Prostate gland (tissue), 2 donors: ENCODE results near the gene ASCC3. TPM values are rescaled to one million over a fixed set of nuclear protein-coding genes. Genes with fewer than 3 reads are reported as not detected.

Experiments used
- DNase-seq: peaks from one replicate; pipeline ENCODE4 v3.0.0-alpha.2; 2019; ENCODE audit warnings: low spot score
- H3K27ac ChIP-seq, 2 donors: fragments of 200-600 bp; sonication (generic); 2 replicates each; pipeline ENCODE4 v1.5.1; 2017 to 2019
- H3K27me3 ChIP-seq: fragments of 200-600 bp; sonication (generic); replicated peaks from 2 replicates; pipeline ENCODE4 v1.5.1; 2019; ENCODE audit not compliant: insufficient read depth
- H3K36me3 ChIP-seq, 2 donors: fragments of 200-600 bp; sonication (generic); 1 replicate in 1 of 2; 2 replicates in 1 of 2; pipeline versions ENCODE4 v1.5.1 to v1.8.1; 2017 to 2019
- H3K4me1 ChIP-seq: fragments of 200-600 bp; sonication (generic); replicated peaks from 2 replicates; pipeline ENCODE4 v1.5.1; 2019
- H3K4me3 ChIP-seq, 2 donors: fragments of 200-600 bp; sonication (generic); 2 replicates each; pipeline ENCODE4 v1.5.1; 2017 to 2019
- H3K9me3 ChIP-seq: fragments of 200-600 bp; sonication (generic); 2 replicates; pipeline ENCODE4 v1.5.1; 2017
- POLR2A ChIP-seq: fragments of 450-650 bp; IDR thresholded peaks from one replicate; pipeline ENCODE4 v1.6.1; 2016; ENCODE audit warnings: antibody characterized with exemption, mild to moderate bottlenecking
- POLR2AphosphoS5 ChIP-seq: sonication (generic); formaldehyde crosslinking; IDR thresholded peaks from one replicate; pipeline ENCODE4 v1.6.1; 2017; ENCODE audit warnings: antibody characterized with exemption
- WGBS: methylation state at CpG from one replicate; pipeline ENCODE4 v1.1.5; 2018; 5-methylcytosine and 5-hydroxymethylcytosine counted together
- intact Hi-C: fragments of 100-400 bp; cut with DNase I; formaldehyde crosslinking; loops from one replicate; pipeline ENCODE4 v1.14.2; 2022
- total RNA-seq, 2 donors: library from RNA; depleted of rRNA; stranded (reverse); fragments of >200 nt; gene quantifications; one replicate each; pipeline ENCODE4 v1.1.0, GENCODE V29; 2016
- TF ChIP-seq, protein P1 (sequence below), 4 experiments: fragments of 200-600 bp in 2 of 4; fragments of 450-650 bp in 2 of 4; sonication (generic) in 2 of 4; IDR thresholded peaks; 1 replicate in 3 of 4; 2 replicates in 1 of 4; pipeline ENCODE4 v1.5.1; 2016 to 2019; ENCODE audit warnings: antibody characterized with exemption in 4 of 4, mild to moderate bottlenecking in 2 of 4, moderate library complexity in 2 of 4

The ASCC3 gene
- total RNA-seq, 2 donors from 2014 or later: 27.6 to 35.9 TPM

DNA sequence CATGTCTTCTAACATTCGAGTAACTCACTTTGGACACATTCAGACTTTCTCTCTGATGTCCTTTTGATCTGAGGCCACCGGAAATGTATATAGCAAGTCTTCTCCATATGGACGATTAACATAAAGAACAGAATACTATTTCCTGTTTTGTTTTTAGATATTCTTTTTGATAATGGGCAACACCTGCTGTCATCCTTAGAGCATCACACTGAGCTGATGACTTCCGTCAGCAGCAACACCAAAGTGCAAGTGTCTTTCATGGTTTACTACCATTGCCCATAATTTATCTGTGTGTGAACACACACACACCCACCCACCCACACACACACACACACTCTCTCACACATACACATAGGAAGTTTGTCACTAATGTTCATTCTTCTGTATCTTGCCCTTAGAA is 303.7 kb downstream of the ASCC3 start:
- H3K27ac ChIP-seq: no peak overlapping the region
- no peak overlapping the region for H3K4me3 ChIP-seq
- no peaks in the 10 kb centered on the region for H3K27me3 ChIP-seq
- TF ChIP-seq, protein P1, sequence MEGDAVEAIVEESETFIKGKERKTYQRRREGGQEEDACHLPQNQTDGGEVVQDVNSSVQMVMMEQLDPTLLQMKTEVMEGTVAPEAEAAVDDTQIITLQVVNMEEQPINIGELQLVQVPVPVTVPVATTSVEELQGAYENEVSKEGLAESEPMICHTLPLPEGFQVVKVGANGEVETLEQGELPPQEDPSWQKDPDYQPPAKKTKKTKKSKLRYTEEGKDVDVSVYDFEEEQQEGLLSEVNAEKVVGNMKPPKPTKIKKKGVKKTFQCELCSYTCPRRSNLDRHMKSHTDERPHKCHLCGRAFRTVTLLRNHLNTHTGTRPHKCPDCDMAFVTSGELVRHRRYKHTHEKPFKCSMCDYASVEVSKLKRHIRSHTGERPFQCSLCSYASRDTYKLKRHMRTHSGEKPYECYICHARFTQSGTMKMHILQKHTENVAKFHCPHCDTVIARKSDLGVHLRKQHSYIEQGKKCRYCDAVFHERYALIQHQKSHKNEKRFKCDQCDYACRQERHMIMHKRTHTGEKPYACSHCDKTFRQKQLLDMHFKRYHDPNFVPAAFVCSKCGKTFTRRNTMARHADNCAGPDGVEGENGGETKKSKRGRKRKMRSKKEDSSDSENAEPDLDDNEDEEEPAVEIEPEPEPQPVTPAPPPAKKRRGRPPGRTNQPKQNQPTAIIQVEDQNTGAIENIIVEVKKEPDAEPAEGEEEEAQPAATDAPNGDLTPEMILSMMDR (IDR thresholded peaks at IDR 0.05): no peak
- TF ChIP-seq POLR2A: no peak
- TF ChIP-seq POLR2AphosphoS5: no peak
- H3K9me3 ChIP-seq: no peaks in the 10 kb centered on the region
- H3K4me1 ChIP-seq: no peaks in the 10 kb centered on the region
- 89% methylated on average over 4 of the region's 4 CpGs for WGBS
- DNase-seq: no peak
- H3K36me3 ChIP-seq: no peaks in the 10 kb centered on the region
- intact Hi-C loops: no loop called here

- no peaks in the 10 kb centered on the region for H3K27me3 ChIP-seq
- WGBS: 87% methylated on average over 4 of the region's 4 CpGs
- TF ChIP-seq POLR2AphosphoS5 (no peak), POLR2A (no peak)
- TF ChIP-seq, protein P1 (IDR thresholded peaks at IDR 0.05): no peak
- H3K36me3 ChIP-seq: no peaks in the 10 kb centered on the region
- no peaks in the 10 kb centered on the region for H3K4me1 ChIP-seq
- intact Hi-C loops: no loop called here
- H3K4me3 ChIP-seq: no peak overlapping the region
- H3K27ac ChIP-seq: no peak overlapping the region
- no peak for DNase-seq
- H3K9me3 ChIP-seq: no peaks in the 10 kb centered on the region
Observed at GRCh38 chr6:100575921-100576320, 305.2 kb downstream of the ASCC3 start.

- H3K27me3 ChIP-seq: no peaks in the 10 kb centered on the region
- TF ChIP-seq POLR2AphosphoS5: no peak
- TF ChIP-seq POLR2A: no peak
- TF ChIP-seq, protein P1 (IDR thresholded peaks at IDR 0.05): no peak
- intact Hi-C loops: no loop called here
- no peaks in the 10 kb centered on the region for H3K36me3 ChIP-seq
- H3K27ac ChIP-seq: no peak overlapping the region
- DNase-seq: no peak
- no peaks in the 10 kb centered on the region for H3K9me3 ChIP-seq
- 85% methylated on average over 2 of the region's 2 CpGs for WGBS
- no peak overlapping the region for H3K4me3 ChIP-seq
- H3K4me1 ChIP-seq: no peaks in the 10 kb centered on the region
Observed at GRCh38 chr6:100574836-100575235, 306.3 kb downstream of the ASCC3 start.

DNA sequence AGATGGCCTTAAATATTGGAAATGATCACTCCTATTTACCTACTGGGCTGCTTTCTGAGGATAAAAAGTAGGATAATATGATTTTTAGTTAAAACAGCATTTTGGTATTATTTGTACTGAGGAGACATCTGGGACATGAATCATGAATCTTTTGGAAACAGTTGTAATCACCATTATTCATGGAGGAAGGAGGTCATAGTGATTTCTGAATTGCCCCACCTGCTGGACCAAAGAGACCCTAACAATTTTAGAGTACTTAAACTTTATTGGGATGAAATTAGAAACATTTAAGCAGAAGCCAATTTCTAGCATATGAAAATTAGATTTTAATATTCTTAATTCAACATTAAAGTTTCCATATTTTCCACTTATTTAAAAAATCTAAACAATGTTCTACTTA is 308.0 kb downstream of the ASCC3 start:
- H3K36me3 ChIP-seq: no peaks in the 10 kb centered on the region
- TF ChIP-seq, protein P1 (IDR thresholded peaks at IDR 0.05): no peak
- no peak for TF ChIP-seq POLR2A
- no peak for TF ChIP-seq POLR2AphosphoS5
- H3K27ac ChIP-seq: no peak overlapping the region
- no peaks in the 10 kb centered on the region for H3K27me3 ChIP-seq
- H3K4me3 ChIP-seq: no peak overlapping the region
- no peaks in the 10 kb centered on the region for H3K9me3 ChIP-seq
- H3K4me1 ChIP-seq: no peaks in the 10 kb centered on the region
- DNase-seq: no peak
- intact Hi-C loops: no loop called here

- H3K27me3 ChIP-seq: no peaks in the 10 kb centered on the region
- no peaks in the 10 kb centered on the region for H3K9me3 ChIP-seq
- TF ChIP-seq, protein P1 (IDR thresholded peaks at IDR 0.05): no peak
- TF ChIP-seq POLR2A (no peak), POLR2AphosphoS5 (no peak)
- no peak for DNase-seq
- H3K27ac ChIP-seq: no peak overlapping the region
- H3K36me3 ChIP-seq: no peaks in the 10 kb centered on the region
- no peaks in the 10 kb centered on the region for H3K4me1 ChIP-seq
- 95% methylated on average over 5 of the region's 5 CpGs for WGBS
- intact Hi-C loops: no loop called here
- H3K4me3 ChIP-seq: no peak overlapping the region
Observed at GRCh38 chr6:100568255-100568654, 312.9 kb downstream of the ASCC3 start.
